Liver (tissue), 3 donors: ENCODE results near the gene LYZL1.

Experiments used
- CTCF ChIP-seq: fragments of 150-350 bp; IDR thresholded peaks from 2 replicates; pipeline ENCODE4 v1.5.1; 2017; ENCODE audit warnings: improper control_type of control experiment, low read depth, low read length; ENCODE audit not compliant: missing input control
- FOXA1 ChIP-seq: IDR thresholded peaks from 2 replicates; pipeline ENCODE4 v1.6.1; 2016; ENCODE audit warnings: antibody characterized with exemption
- HNF4G ChIP-seq: IDR thresholded peaks from 2 replicates; pipeline ENCODE4 v1.6.1; 2016; ENCODE audit warnings: antibody characterized with exemption
- RAD21 ChIP-seq, 2 donors: IDR thresholded peaks; 2 replicates each; pipeline ENCODE4 v1.6.1; 2016; ENCODE audit warnings: antibody characterized with exemption in 2 of 2, mild to moderate bottlenecking in 2 of 2
- REST ChIP-seq: IDR thresholded peaks from 2 replicates; pipeline ENCODE4 v1.6.1; 2016; ENCODE audit warnings: antibody characterized with exemption, mild to moderate bottlenecking
- donor health status: healthy.
- donor health status: healthy.

GRCh38 chr10:29243066-29243465 lies 45.8 kb upstream of the LYZL1 start:
- TF ChIP-seq CTCF = no peak
- TF ChIP-seq RAD21 (IDR thresholded peaks at IDR 0.05) = no peak
- no peak for TF ChIP-seq HNF4G
- no peak for TF ChIP-seq FOXA1
- TF ChIP-seq REST = no peak
